WERI-Rb-1 (cell line): ENCODE measurements around the gene WDR7.

Experiments
- DNase-seq: peaks from one replicate; pipeline ENCODE4 v3.0.0-alpha.2; 2020
- H3K27ac ChIP-seq: fragments of 250-450 bp; sonication (Bioruptor Pico); 2 replicates; pipeline ENCODE4 v1.5.1; 2020; ENCODE audit warnings: mild to moderate bottlenecking, moderate library complexity
- H3K27me3 ChIP-seq: fragments of 250-450 bp; sonication (Bioruptor Pico); 2 replicates; pipeline ENCODE4 v1.5.1; 2021; ENCODE audit warnings: mild to moderate bottlenecking, low read depth, moderate library complexity; ENCODE audit not compliant: insufficient read depth, severe bottlenecking
- H3K36me3 ChIP-seq: fragments of 250-450 bp; sonication (Bioruptor Pico); 2 replicates; pipeline ENCODE4 v1.5.1; 2020; ENCODE audit warnings: mild to moderate bottlenecking, moderate library complexity
- H3K4me3 ChIP-seq: 2 replicates; pipeline ENCODE4 v1.5.1; 2011; ENCODE audit warnings: low read depth, mild to moderate bottlenecking, control low read depth, low read length
- H3K9me3 ChIP-seq: fragments of 250-450 bp; sonication (Bioruptor Pico); 2 replicates; pipeline ENCODE4 v1.5.1; 2021; ENCODE audit warnings: mild to moderate bottlenecking, moderate library complexity; ENCODE audit not compliant: severe bottlenecking
- CTCF ChIP-seq: IDR thresholded peaks from 2 replicates; pipeline ENCODE4 v1.5.1; 2011; ENCODE audit warnings: low read depth, mild to moderate bottlenecking, control low read depth, inconsistent platforms, low read length

WDR7 gene

GRCh38 chr18:56929886-56930285 lies 278.7 kb downstream of the WDR7 start:
- DNase-seq = no peak
- no peaks in the 10 kb centered on the region for H3K9me3 ChIP-seq
- no peak for TF ChIP-seq CTCF
- H3K4me3 ChIP-seq = no peak overlapping the region
- H3K27ac ChIP-seq = no peak overlapping the region
- no peaks in the 10 kb centered on the region for H3K36me3 ChIP-seq
- H3K27me3 ChIP-seq = no peaks in the 10 kb centered on the region

- no peak overlapping the region for H3K27ac ChIP-seq
- TF ChIP-seq CTCF = no peak
- H3K9me3 ChIP-seq = no peaks in the 10 kb centered on the region
- no peak for DNase-seq
- no peak overlapping the region for H3K4me3 ChIP-seq
- H3K27me3 ChIP-seq = no peaks in the 10 kb centered on the region
- H3K36me3 ChIP-seq = no peaks in the 10 kb centered on the region; the same call in 1 of the 2 replicates
These were observed 282.3 kb downstream of the WDR7 start for GRCh38 chr18:56933472-56933871.

- DNase-seq = no peak
- H3K36me3 ChIP-seq = no peaks in the 10 kb centered on the region; the same call in 1 of the 2 replicates
- H3K4me3 ChIP-seq = no peak overlapping the region
- no peak overlapping the region for H3K27ac ChIP-seq
- H3K9me3 ChIP-seq = no peaks in the 10 kb centered on the region
- TF ChIP-seq CTCF = no peak
- H3K27me3 ChIP-seq = no peaks in the 10 kb centered on the region
These were observed 283.0 kb downstream of the WDR7 start for GRCh38 chr18:56934131-56934530.

GRCh38 chr18:56934906-56935305 lies 283.7 kb downstream of the WDR7 start:
- Histone ChIP-seq H3K27me3 (no peaks in the 10 kb centered on the region), H3K9me3 (no peaks in the 10 kb centered on the region), H3K4me3 (no peak overlapping the region), H3K36me3 (no peaks in the 10 kb centered on the region; the same call in 1 of the 2 replicates), H3K27ac (no peak overlapping the region)
- TF ChIP-seq CTCF = no peak
- DNase-seq = no peak

GRCh38 chr18:56935434-56936040 lies 284.4 kb downstream of the WDR7 start:
- no peaks in the 10 kb centered on the region; the same call in 1 of the 2 replicates for H3K36me3 ChIP-seq
- no peak for TF ChIP-seq CTCF
- DNase-seq = no peak

GRCh38 chr18:56936457-56936856 lies 285.3 kb downstream of the WDR7 start:
- H3K36me3 ChIP-seq = no peaks in the 10 kb centered on the region; the same call in 1 of the 2 replicates
- DNase-seq = no peak
- TF ChIP-seq CTCF = no peak

More at GRCh38 chr18:56935434-56936040, 284.4 kb downstream of the WDR7 start:
- Histone ChIP-seq H3K4me3 (no peak overlapping the region), H3K27me3 (no peaks in the 10 kb centered on the region), H3K9me3 (no peaks in the 10 kb centered on the region), H3K27ac (no peak overlapping the region)

More at GRCh38 chr18:56936457-56936856, 285.3 kb downstream of the WDR7 start:
- H3K9me3 ChIP-seq = no peaks in the 10 kb centered on the region
- H3K27me3 ChIP-seq = no peaks in the 10 kb centered on the region
- no peak overlapping the region for H3K27ac ChIP-seq
- H3K4me3 ChIP-seq = no peak overlapping the region
